SK-N-SH (cell line): ENCODE data around the gene NRG4.

Experiments
- ELF1 ChIP-seq: IDR thresholded peaks from 2 replicates; pipeline ENCODE4 v1.4.0; 2012
- EP300 ChIP-seq, 2 experiments: IDR thresholded peaks; 2 replicates each; pipeline versions ENCODE4 v1.4.0 to v1.6.1; 2012; ENCODE audit warnings: borderline replicate concordance in 1 of 2, low read depth in 1 of 2, low read length in 1 of 2
- FOXM1 ChIP-seq: IDR thresholded peaks from 2 replicates; pipeline ENCODE4 v1.4.0; 2012; ENCODE audit warnings: low read depth, mild to moderate bottlenecking
- GABPA ChIP-seq: IDR thresholded peaks from 2 replicates; pipeline ENCODE4 v1.4.0; 2012; ENCODE audit warnings: low read depth, mild to moderate bottlenecking
- MAX ChIP-seq: IDR thresholded peaks from 2 replicates; pipeline ENCODE4 v1.4.0; 2012; ENCODE audit warnings: low read depth
- RAD21 ChIP-seq: IDR thresholded peaks from 2 replicates; pipeline ENCODE4 v1.6.1; 2012; ENCODE audit warnings: mild to moderate bottlenecking, low read length
- TCF12 ChIP-seq: IDR thresholded peaks from 2 replicates; pipeline ENCODE4 v1.4.0; 2012
- USF2 ChIP-seq: fragments of 150-350 bp; IDR thresholded peaks from 2 replicates; pipeline ENCODE4 v1.6.1; 2017; ENCODE audit warnings: antibody characterized with exemption, low read length, low read depth, borderline replicate concordance
- YY1 ChIP-seq: IDR thresholded peaks from 2 replicates; pipeline ENCODE4 v1.4.0; 2012; ENCODE audit warnings: low read depth, mild to moderate bottlenecking
- TF ChIP-seq, protein P1 (sequence below): fragments of 200-600 bp; sonication (generic); IDR thresholded peaks from 2 replicates; pipeline ENCODE4 v1.6.1; 2017; ENCODE audit warnings: antibody characterized with exemption, mild to moderate bottlenecking, moderate library complexity
- TF ChIP-seq, protein P2 (sequence below): fragments of 150-350 bp; IDR thresholded peaks from 2 replicates; pipeline ENCODE4 v1.6.1; 2016; ENCODE audit warnings: mild to moderate bottlenecking, low read depth, low read length
- TF ChIP-seq, protein P3 (sequence below): IDR thresholded peaks from 2 replicates; pipeline ENCODE4 v1.6.1; 2012; ENCODE audit warnings: mild to moderate bottlenecking, low read depth, low read length, moderate library complexity

GRCh38 chr15:75952525-75952924, 59.7 kb downstream of the NRG4 start:
- TF ChIP-seq, protein P1, sequence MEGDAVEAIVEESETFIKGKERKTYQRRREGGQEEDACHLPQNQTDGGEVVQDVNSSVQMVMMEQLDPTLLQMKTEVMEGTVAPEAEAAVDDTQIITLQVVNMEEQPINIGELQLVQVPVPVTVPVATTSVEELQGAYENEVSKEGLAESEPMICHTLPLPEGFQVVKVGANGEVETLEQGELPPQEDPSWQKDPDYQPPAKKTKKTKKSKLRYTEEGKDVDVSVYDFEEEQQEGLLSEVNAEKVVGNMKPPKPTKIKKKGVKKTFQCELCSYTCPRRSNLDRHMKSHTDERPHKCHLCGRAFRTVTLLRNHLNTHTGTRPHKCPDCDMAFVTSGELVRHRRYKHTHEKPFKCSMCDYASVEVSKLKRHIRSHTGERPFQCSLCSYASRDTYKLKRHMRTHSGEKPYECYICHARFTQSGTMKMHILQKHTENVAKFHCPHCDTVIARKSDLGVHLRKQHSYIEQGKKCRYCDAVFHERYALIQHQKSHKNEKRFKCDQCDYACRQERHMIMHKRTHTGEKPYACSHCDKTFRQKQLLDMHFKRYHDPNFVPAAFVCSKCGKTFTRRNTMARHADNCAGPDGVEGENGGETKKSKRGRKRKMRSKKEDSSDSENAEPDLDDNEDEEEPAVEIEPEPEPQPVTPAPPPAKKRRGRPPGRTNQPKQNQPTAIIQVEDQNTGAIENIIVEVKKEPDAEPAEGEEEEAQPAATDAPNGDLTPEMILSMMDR = no peak
- TF ChIP-seq RAD21 (no peak), FOXM1 (no peak), MAX (no peak), EP300 (IDR thresholded peaks at IDR 0.05; ENCODE audit: borderline replicate concordance in 1 of 2, low read depth in 1 of 2, low read length in 1 of 2) (no peak), USF2 (no peak), TCF12 (no peak), ELF1 (no peak), GABPA (no peak), YY1 (no peak)
- TF ChIP-seq, protein P2, sequence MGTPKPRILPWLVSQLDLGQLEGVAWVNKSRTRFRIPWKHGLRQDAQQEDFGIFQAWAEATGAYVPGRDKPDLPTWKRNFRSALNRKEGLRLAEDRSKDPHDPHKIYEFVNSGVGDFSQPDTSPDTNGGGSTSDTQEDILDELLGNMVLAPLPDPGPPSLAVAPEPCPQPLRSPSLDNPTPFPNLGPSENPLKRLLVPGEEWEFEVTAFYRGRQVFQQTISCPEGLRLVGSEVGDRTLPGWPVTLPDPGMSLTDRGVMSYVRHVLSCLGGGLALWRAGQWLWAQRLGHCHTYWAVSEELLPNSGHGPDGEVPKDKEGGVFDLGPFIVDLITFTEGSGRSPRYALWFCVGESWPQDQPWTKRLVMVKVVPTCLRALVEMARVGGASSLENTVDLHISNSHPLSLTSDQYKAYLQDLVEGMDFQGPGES = no peak
- TF ChIP-seq, protein P3, sequence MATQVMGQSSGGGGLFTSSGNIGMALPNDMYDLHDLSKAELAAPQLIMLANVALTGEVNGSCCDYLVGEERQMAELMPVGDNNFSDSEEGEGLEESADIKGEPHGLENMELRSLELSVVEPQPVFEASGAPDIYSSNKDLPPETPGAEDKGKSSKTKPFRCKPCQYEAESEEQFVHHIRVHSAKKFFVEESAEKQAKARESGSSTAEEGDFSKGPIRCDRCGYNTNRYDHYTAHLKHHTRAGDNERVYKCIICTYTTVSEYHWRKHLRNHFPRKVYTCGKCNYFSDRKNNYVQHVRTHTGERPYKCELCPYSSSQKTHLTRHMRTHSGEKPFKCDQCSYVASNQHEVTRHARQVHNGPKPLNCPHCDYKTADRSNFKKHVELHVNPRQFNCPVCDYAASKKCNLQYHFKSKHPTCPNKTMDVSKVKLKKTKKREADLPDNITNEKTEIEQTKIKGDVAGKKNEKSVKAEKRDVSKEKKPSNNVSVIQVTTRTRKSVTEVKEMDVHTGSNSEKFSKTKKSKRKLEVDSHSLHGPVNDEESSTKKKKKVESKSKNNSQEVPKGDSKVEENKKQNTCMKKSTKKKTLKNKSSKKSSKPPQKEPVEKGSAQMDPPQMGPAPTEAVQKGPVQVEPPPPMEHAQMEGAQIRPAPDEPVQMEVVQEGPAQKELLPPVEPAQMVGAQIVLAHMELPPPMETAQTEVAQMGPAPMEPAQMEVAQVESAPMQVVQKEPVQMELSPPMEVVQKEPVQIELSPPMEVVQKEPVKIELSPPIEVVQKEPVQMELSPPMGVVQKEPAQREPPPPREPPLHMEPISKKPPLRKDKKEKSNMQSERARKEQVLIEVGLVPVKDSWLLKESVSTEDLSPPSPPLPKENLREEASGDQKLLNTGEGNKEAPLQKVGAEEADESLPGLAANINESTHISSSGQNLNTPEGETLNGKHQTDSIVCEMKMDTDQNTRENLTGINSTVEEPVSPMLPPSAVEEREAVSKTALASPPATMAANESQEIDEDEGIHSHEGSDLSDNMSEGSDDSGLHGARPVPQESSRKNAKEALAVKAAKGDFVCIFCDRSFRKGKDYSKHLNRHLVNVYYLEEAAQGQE = no peak
